Right lobe of liver (tissue), 6 donors: Measurements from ENCODE around the gene CGRRF1. TPM values are rescaled to one million over a fixed set of nuclear protein-coding genes. Genes with fewer than 3 reads are reported as not detected.

Source experiments
- ATAC-seq, 4 donors: fragments of 200-7000 bp; cut with Tn5 transposase; one replicate each; pipeline ENCODE4 v1.9.1; 2020; ENCODE audit warnings: mild to moderate bottlenecking in 4 of 4, moderate library complexity in 4 of 4
- DNase-seq, 3 donors: peaks; one replicate each; pipeline ENCODE4 v3.0.0-alpha.2; 2020
- H3K27ac ChIP-seq, 3 donors: fragments of 200-600 bp; one replicate each; pipeline ENCODE4 v1.8.0; 2022
- H3K27me3 ChIP-seq, 2 donors: fragments of 200-600 bp; one replicate each; pipeline ENCODE4 v1.8.0; 2022
- H3K36me3 ChIP-seq, 4 donors: fragments of 200-600 bp; sonication (generic) in 1 of 4; one replicate each; pipeline versions ENCODE4 v1.5.1 to v1.8.0; 2017 to 2022; ENCODE audit warnings: control low read depth in 1 of 4
- H3K4me1 ChIP-seq, 4 donors: fragments of 200-600 bp; sonication (generic) in 1 of 4; one replicate each; pipeline versions ENCODE4 v1.5.1 to v1.8.0; 2017 to 2022; ENCODE audit warnings: control low read depth in 1 of 4
- H3K4me3 ChIP-seq, 3 donors: fragments of 200-600 bp; one replicate each; pipeline ENCODE4 v1.8.0; 2022
- H3K9me3 ChIP-seq, 4 donors: fragments of 200-600 bp; sonication (generic) in 1 of 4; one replicate each; pipeline versions ENCODE4 v1.5.1 to v1.8.0; 2017 to 2022; ENCODE audit warnings: control low read depth in 1 of 4
- POLR2A ChIP-seq: fragments of 450-650 bp; IDR thresholded peaks from one replicate; pipeline ENCODE4 v1.6.1; 2017; ENCODE audit warnings: antibody characterized with exemption, mild to moderate bottlenecking
- WGBS: methylation state at CpG from one replicate; pipeline ENCODE4 v1.1.6; 2018; ENCODE audit warnings: low coverage, low lambda C conversion rate; ENCODE audit not compliant: insufficient coverage; ENCODE audit errors: missing lambda C conversion rate; 5-methylcytosine and 5-hydroxymethylcytosine counted together
- intact Hi-C, 2 donors: fragments of 100-400 bp; cut with DNase I; formaldehyde crosslinking; loops; one replicate each; pipeline versions ENCODE4 v1.11.2 to v1.14.1; 2022
- total RNA-seq, 6 experiments: library from RNA; depleted of rRNA in 2 of 6; stranded (reverse); fragments of >200 nt in 2 of 6; fragmentation: NEBNext Ultra II Directional in 3 of 6; extraction: Animal tissue kit (Norgen Biotek cat#: 25700) in 3 of 6; gene quantifications; one replicate each; pipeline versions ENCODE4 v1.1.0 to v1.2.4, GENCODE V29; 2016 to 2023
- TF ChIP-seq, protein P1 (sequence below), 4 donors: fragments of 200-600 bp in 3 of 4; fragments of 450-650 bp in 1 of 4; IDR thresholded peaks; one replicate each; pipeline versions ENCODE4 v1.5.1 to v1.8.0; 2016 to 2022; ENCODE audit warnings: antibody characterized with exemption in 4 of 4, mild to moderate bottlenecking in 2 of 4
- donor health status: DM: no; HTN: yes; CAD: no.
- donor health status: DM: no; HTN: no; CAD: no.
- donor health status: DM: no; HTN: no; CAD: no.
- donor health status: DM: no; HTN: yes; CAD: no.
- donor health status: DM: no; HTN: yes; CAD: no.

Gene CGRRF1
- total RNA-seq, 6 experiments from 2014 or later, result 5.4 to 8.2 (median 6.7) TPM

- DNase-seq (no peak), ATAC-seq (no peak)
- intact Hi-C loops, result no loop called here
- Histone ChIP-seq H3K9me3 (no peaks in the 10 kb centered on the region), H3K4me3 (no peak overlapping the region), H3K36me3 (no peaks in the 10 kb centered on the region), H3K4me1 (no peaks in the 10 kb centered on the region), H3K27me3 (no peaks in the 10 kb centered on the region), H3K27ac (no peak overlapping the region)
- WGBS, result 53% methylated on average over 3 of the region's 5 CpGs
- TF ChIP-seq POLR2A, result no peak
- TF ChIP-seq, protein P1, sequence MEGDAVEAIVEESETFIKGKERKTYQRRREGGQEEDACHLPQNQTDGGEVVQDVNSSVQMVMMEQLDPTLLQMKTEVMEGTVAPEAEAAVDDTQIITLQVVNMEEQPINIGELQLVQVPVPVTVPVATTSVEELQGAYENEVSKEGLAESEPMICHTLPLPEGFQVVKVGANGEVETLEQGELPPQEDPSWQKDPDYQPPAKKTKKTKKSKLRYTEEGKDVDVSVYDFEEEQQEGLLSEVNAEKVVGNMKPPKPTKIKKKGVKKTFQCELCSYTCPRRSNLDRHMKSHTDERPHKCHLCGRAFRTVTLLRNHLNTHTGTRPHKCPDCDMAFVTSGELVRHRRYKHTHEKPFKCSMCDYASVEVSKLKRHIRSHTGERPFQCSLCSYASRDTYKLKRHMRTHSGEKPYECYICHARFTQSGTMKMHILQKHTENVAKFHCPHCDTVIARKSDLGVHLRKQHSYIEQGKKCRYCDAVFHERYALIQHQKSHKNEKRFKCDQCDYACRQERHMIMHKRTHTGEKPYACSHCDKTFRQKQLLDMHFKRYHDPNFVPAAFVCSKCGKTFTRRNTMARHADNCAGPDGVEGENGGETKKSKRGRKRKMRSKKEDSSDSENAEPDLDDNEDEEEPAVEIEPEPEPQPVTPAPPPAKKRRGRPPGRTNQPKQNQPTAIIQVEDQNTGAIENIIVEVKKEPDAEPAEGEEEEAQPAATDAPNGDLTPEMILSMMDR (IDR thresholded peaks at IDR 0.05), result no peak
These were observed 38.8 kb downstream of the CGRRF1 start for GRCh38 chr14:54548491-54548890.

- no peaks in the 10 kb centered on the region for H3K9me3 ChIP-seq
- H3K4me1 ChIP-seq, result no peaks in the 10 kb centered on the region
- 76% methylated on average over 3 of the region's 3 CpGs for WGBS
- no peaks in the 10 kb centered on the region for H3K36me3 ChIP-seq
- intact Hi-C loops, result no loop called here
- no peak overlapping the region for H3K4me3 ChIP-seq
- DNase-seq, result no peak
- no peak for TF ChIP-seq POLR2A
- TF ChIP-seq, protein P1 (IDR thresholded peaks at IDR 0.05), result no peak
- H3K27ac ChIP-seq, result no peak overlapping the region
- ATAC-seq, result no peak
- no peaks in the 10 kb centered on the region for H3K27me3 ChIP-seq
These were observed 40.2 kb downstream of the CGRRF1 start for GRCh38 chr14:54549862-54550261.

- H3K9me3 ChIP-seq, result no peaks in the 10 kb centered on the region
- no peak overlapping the region for H3K27ac ChIP-seq
- WGBS, result 89% methylated on average over 1 of the region's 1 CpG
- H3K4me1 ChIP-seq, result no peaks in the 10 kb centered on the region
- no peak overlapping the region for H3K4me3 ChIP-seq
- H3K27me3 ChIP-seq, result no peaks in the 10 kb centered on the region
- H3K36me3 ChIP-seq, result no peaks in the 10 kb centered on the region
- intact Hi-C loops, result no loop called here
- TF ChIP-seq, protein P1 (IDR thresholded peaks at IDR 0.05), result no peak
- TF ChIP-seq POLR2A, result no peak
- ATAC-seq, result no peak
- DNase-seq, result no peak
These were observed 40.8 kb downstream of the CGRRF1 start for GRCh38 chr14:54550514-54550913.

DNA sequence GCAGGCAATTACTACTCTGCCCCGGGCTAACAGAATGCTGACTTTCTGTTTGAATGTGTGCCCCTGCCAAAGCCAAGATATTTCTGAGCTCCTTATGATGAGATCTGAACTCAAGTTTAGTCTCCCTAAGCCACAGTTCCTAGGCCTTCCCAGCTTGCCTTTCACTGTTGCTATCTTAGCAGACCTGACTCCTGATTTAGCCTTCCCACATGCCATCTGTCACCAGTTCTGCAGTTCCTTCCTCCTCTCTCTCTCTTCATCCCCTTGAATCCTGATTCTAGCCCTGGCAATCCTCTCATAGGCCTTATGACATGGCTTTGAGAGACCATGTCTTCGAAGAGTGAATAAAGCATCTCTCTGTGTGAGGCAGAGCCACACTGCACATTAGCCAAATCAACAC lies 44.7 kb downstream of the CGRRF1 start:
- 91% methylated on average over 1 of the region's 2 CpGs for WGBS
- no peaks in the 10 kb centered on the region for H3K4me1 ChIP-seq
- no peak for ATAC-seq
- intact Hi-C loops, result no loop called here
- TF ChIP-seq, protein P1 (IDR thresholded peaks at IDR 0.05), result no peak
- TF ChIP-seq POLR2A, result no peak
- no peaks in the 10 kb centered on the region for H3K36me3 ChIP-seq
- H3K27me3 ChIP-seq, result no peaks in the 10 kb centered on the region
- H3K9me3 ChIP-seq, result no peaks in the 10 kb centered on the region
- H3K27ac ChIP-seq, result no peak overlapping the region
- no peak for DNase-seq
- no peak overlapping the region for H3K4me3 ChIP-seq

DNA sequence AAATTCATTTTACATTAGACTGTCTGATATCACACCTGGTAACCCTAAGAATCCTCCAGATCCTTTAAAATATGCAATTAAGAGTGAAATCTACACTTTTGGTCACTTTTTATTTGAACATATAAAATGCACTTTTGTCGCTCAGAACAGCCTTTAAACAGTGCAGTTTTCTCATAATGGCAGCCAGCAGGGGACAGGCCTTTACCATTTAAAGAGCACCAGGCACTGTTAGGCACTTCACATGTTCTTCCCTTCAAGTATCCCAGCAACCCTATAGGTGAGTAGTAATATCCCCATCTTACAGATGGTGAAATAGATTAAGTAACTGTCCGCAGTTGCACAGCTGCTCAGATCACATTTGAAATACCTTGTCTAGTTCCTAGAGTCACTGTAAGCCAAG lies 45.9 kb downstream of the CGRRF1 start:
- Histone ChIP-seq H3K27me3 (no peaks in the 10 kb centered on the region), H3K27ac (no peak overlapping the region), H3K36me3 (no peaks in the 10 kb centered on the region), H3K9me3 (no peaks in the 10 kb centered on the region), H3K4me1 (no peaks in the 10 kb centered on the region), H3K4me3 (no peak overlapping the region)
- DNase-seq, result no peak
- ATAC-seq, result no peak
- TF ChIP-seq POLR2A, result no peak
- TF ChIP-seq, protein P1 (IDR thresholded peaks at IDR 0.05), result no peak
- intact Hi-C loops, result no loop called here
- 79% methylated on average over 2 of the region's 2 CpGs for WGBS
